PC-9 (cell line): Measurements from ENCODE around the gene PLA2G3.

Experiments used
- EZH2 ChIP-seq: fragments of 200-600 bp; sonication (generic); IDR thresholded peaks from 2 replicates; pipeline ENCODE4 v1.8.0; 2017; ENCODE audit warnings: antibody characterized with exemption, low read depth
- TF ChIP-seq, protein P1 (sequence below): fragments of 200-600 bp; sonication (generic); conservative IDR thresholded peaks from 2 replicates; pipeline ENCODE4 v1.6.1; 2017; ENCODE audit warnings: mixed run types, antibody characterized with exemption, mild to moderate bottlenecking, moderate library complexity

GRCh38 chr22:31095637-31096249 lies 44.6 kb downstream of the PLA2G3 start:
- TF ChIP-seq EZH2 = no peak
- TF ChIP-seq, protein P1, sequence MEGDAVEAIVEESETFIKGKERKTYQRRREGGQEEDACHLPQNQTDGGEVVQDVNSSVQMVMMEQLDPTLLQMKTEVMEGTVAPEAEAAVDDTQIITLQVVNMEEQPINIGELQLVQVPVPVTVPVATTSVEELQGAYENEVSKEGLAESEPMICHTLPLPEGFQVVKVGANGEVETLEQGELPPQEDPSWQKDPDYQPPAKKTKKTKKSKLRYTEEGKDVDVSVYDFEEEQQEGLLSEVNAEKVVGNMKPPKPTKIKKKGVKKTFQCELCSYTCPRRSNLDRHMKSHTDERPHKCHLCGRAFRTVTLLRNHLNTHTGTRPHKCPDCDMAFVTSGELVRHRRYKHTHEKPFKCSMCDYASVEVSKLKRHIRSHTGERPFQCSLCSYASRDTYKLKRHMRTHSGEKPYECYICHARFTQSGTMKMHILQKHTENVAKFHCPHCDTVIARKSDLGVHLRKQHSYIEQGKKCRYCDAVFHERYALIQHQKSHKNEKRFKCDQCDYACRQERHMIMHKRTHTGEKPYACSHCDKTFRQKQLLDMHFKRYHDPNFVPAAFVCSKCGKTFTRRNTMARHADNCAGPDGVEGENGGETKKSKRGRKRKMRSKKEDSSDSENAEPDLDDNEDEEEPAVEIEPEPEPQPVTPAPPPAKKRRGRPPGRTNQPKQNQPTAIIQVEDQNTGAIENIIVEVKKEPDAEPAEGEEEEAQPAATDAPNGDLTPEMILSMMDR = no peak
